T-cell (primary cell): Measurements from ENCODE around the gene EIF4G3. TPM values are rescaled to one million over a fixed set of nuclear protein-coding genes. Genes with fewer than 3 reads are reported as not detected.

Source experiments
- ATAC-seq, 4 experiments: fragments of 200-7000 bp in 3 of 4; fragments of 150-1000 bp in 1 of 4; cut with Tn5 transposase; replicated peaks in 1 of 4; 1 replicate in 3 of 4; 2 replicates in 1 of 4; pipeline ENCODE4 v1.10.0; 2021; ENCODE audit warnings: moderate library complexity in 3 of 4, mild to moderate bottlenecking in 2 of 4, moderate number of reproducible peaks in 1 of 4
- CTCF ChIA-PET, 2 donors: fragments of 300-600 bp; sonication (Branson Sonifier 250); formaldehyde crosslinking; loops; one replicate each; lab custom pipeline; 2022; ENCODE audit warnings: antibody characterized with exemption in 2 of 2; lab: Charles Lee
- POLR2A ChIA-PET, 2 donors: fragments of 300-600 bp; sonication (Branson Sonifier 250); formaldehyde crosslinking; loops; one replicate each; lab custom pipeline; 2022; ENCODE audit warnings: antibody characterized with exemption in 2 of 2; lab: Charles Lee
- DNase-seq, 35 experiments: peaks; one replicate each; pipeline versions ENCODE4 v3.0.0 to v3.0.0-alpha.2; 2013 to 2023
- H3K27ac ChIP-seq: one replicate; pipeline ENCODE4 v1.5.1; 2013; ENCODE audit warnings: low read length
- H3K27me3 ChIP-seq, 2 experiments: replicated peaks in 1 of 2; 1 replicate in 1 of 2; 2 replicates in 1 of 2; pipeline versions ENCODE4 v1.6.1 to v1.7.0; 2013; ENCODE audit warnings: low read length in 1 of 2, mixed read lengths in 1 of 2; ENCODE audit not compliant: control insufficient read depth in 2 of 2, insufficient read depth in 2 of 2; ENCODE audit errors: extremely low read depth in 1 of 2
- H3K36me3 ChIP-seq, 2 donors: 1 replicate in 1 of 2; 2 replicates in 1 of 2; pipeline versions ENCODE4 v1.6.1 to v1.7.0; 2013; ENCODE audit warnings: low read length in 1 of 2; ENCODE audit not compliant: control insufficient read depth in 2 of 2, insufficient read depth in 1 of 2; ENCODE audit errors: extremely low read depth in 1 of 2
- H3K4me1 ChIP-seq, 2 experiments: 1 replicate in 1 of 2; 2 replicates in 1 of 2; pipeline versions ENCODE4 v1.6.1 to v1.7.0; 2013; ENCODE audit warnings: low read length in 2 of 2, mixed read lengths in 1 of 2; ENCODE audit not compliant: insufficient read depth in 2 of 2, control insufficient read depth in 1 of 2; ENCODE audit errors: extremely low read depth in 1 of 2
- H3K4me3 ChIP-seq, 2 donors: 1 replicate in 1 of 2; 2 replicates in 1 of 2; pipeline versions ENCODE4 v1.5.1 to v1.7.0; 2013; ENCODE audit warnings: mild to moderate bottlenecking in 2 of 2, low read length in 1 of 2, moderate library complexity in 1 of 2; ENCODE audit not compliant: control insufficient read depth in 1 of 2; ENCODE audit errors: extremely low read depth in 1 of 2
- H3K9me3 ChIP-seq: 2 replicates; pipeline ENCODE4 v1.7.0; 2013
- H3K27ac Mint-ChIP-seq, 2 donors: one replicate each; pipeline ENCODE4 v1.8.0; 2020 to 2021; ENCODE audit warnings: mild to moderate bottlenecking in 2 of 2, mixed read lengths in 2 of 2
- H3K27me3 Mint-ChIP-seq, 2 donors: one replicate each; pipeline ENCODE4 v1.8.0; 2021 to 2022; ENCODE audit warnings: mixed read lengths in 2 of 2
- H3K36me3 Mint-ChIP-seq: one replicate; pipeline ENCODE4 v1.8.0; 2021; ENCODE audit warnings: mixed read lengths
- H3K4me1 Mint-ChIP-seq, 3 donors: one replicate each; pipeline ENCODE4 v1.8.0; 2020 to 2022; ENCODE audit warnings: mixed read lengths in 3 of 3, mild to moderate bottlenecking in 1 of 3
- H3K4me3 Mint-ChIP-seq, 3 donors: one replicate each; pipeline ENCODE4 v1.8.0; 2020 to 2022; ENCODE audit warnings: mild to moderate bottlenecking in 3 of 3, mixed read lengths in 3 of 3, moderate library complexity in 3 of 3
- H3K9me3 Mint-ChIP-seq, 3 donors: one replicate each; pipeline ENCODE4 v1.8.0; 2020 to 2022; ENCODE audit warnings: mixed read lengths in 3 of 3
- WGBS: methylation state at CpG from one replicate; pipeline ENCODE4 v1.1.5; 2013; ENCODE audit warnings: missing lambda C conversion rate; ENCODE audit not compliant: insufficient coverage; 5-methylcytosine and 5-hydroxymethylcytosine counted together
- total RNA-seq, 35 experiments: library from RNA in 6 of 35; stranded (reverse) in 6 of 35; fragments of 120-200 nt in 1 of 35; gene quantifications; one replicate each; pipeline versions ENCODE4 v1.2.1 to v1.2.4 and lab custom pipeline; 2013 to 2026

EIF4G3 gene
- total RNA-seq, 5 donors from 2014 or later (not counting 1 experiment from before 2014, with no cell fraction given): 16.8 to 34.1 (median 20.8) TPM

DNA sequence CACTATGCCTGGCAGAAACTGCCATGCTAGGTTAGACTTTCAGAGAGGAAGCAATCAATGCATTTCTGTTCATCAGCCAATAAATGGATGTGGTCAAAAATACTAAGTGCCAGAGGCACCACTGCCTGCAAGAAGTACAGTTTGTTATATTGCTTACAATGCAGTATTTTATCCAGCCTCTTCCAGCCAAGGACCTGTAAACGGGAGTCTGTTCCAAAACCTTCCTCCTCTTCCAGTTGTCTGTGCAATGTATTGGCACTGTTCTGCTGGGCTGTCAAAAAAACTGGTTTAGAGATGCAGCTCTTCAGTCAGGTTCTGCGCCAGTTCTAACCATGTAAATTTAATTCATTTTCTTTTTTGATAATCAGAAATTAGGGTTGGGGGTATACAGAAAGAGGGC, 175.7 kb downstream of the EIF4G3 start:
- DNase-seq (no peak), ATAC-seq (no peak)
- no peaks in the 10 kb centered on the region for H3K9me3 ChIP-seq
- no peak overlapping the region for H3K4me3 ChIP-seq
- Mint-ChIP-seq H3K4me3 (no peak overlapping the region), H3K27ac (no peak overlapping the region), H3K27me3 (no peaks in the 10 kb centered on the region), H3K4me1 (no peaks in the 10 kb centered on the region), H3K36me3 (peaks cover 23% of the 10 kb centered on the region), H3K9me3 (no peaks in the 10 kb centered on the region)
- H3K27ac ChIP-seq: no peak overlapping the region
- no peaks in the 10 kb centered on the region for H3K36me3 ChIP-seq
- H3K27me3 ChIP-seq: no peaks in the 10 kb centered on the region
- H3K4me1 ChIP-seq: no peaks in the 10 kb centered on the region
- ChIA-PET POLR2A (no interaction called here), CTCF (no interaction called here)
- WGBS: 100% methylated on average over 1 of the region's 2 CpGs

- no peak for DNase-seq
- H3K27ac Mint-ChIP-seq: no peak overlapping the region
- Histone ChIP-seq H3K36me3 (no peaks in the 10 kb centered on the region), H3K27ac (no peak overlapping the region), H3K4me1 (no peaks in the 10 kb centered on the region), H3K27me3 (no peaks in the 10 kb centered on the region), H3K9me3 (no peaks in the 10 kb centered on the region), H3K4me3 (no peak overlapping the region)
- no peaks in the 10 kb centered on the region for H3K4me1 Mint-ChIP-seq
- CTCF ChIA-PET: no interaction called here
- no peaks in the 10 kb centered on the region for H3K9me3 Mint-ChIP-seq
- H3K4me3 Mint-ChIP-seq: no peak overlapping the region
- ATAC-seq: no peak
- no CpG with 5 or more reads among the region's 2 CpGs for WGBS
- H3K36me3 Mint-ChIP-seq: peaks cover 23% of the 10 kb centered on the region
- POLR2A ChIA-PET: interaction anchor here in 1 of 2 donors (0.6 kb wide), 1 partner anchor 1510 kb away, joined by 3 read pairs; no protein-coding TSS in a partner anchor
- H3K27me3 Mint-ChIP-seq: no peaks in the 10 kb centered on the region
These were observed 176.5 kb downstream of the EIF4G3 start for GRCh38 chr1:21000245-21000594.

DNA sequence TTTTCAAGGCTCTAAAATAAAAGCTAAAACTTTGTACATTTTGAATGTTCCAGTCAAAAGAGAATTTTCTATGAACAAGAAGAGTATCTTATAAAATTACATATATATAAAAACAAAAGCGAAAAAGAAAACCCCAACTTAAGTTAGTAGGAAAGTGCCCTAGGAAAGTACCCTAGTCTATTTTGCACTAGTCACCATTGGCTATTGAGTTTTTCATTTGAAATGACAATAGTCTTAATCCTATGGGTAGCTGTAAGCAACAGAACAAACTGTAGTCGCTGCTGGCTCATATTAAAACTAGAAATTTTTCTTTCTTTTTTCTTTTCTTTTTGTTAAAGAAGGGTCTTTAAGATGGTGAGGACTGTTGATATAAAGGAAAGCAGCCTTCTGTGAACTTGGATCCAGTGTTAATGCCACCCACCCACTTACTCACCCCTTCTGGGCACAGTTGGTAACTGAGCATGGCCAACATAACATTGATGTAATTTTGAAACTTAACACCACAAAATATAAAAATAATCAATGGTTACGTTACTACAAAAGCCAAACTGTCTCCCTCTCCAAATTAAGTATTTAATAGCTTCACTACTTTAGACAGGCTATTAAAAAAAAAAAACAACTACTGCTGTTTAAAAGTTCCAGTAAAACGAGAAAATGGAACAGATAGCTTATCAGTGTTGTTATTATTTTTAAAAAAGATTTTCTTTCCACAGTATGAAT, 177.0 kb downstream of the EIF4G3 start:
- Histone ChIP-seq H3K4me1 (no peaks in the 10 kb centered on the region), H3K27ac (no peak overlapping the region), H3K9me3 (no peaks in the 10 kb centered on the region), H3K36me3 (no peaks in the 10 kb centered on the region), H3K4me3 (no peak overlapping the region), H3K27me3 (no peaks in the 10 kb centered on the region)
- ChIA-PET CTCF (interaction anchor here in 1 of 2 donors (0.6 kb wide), 1 partner anchor 14 kb away, joined by 3 read pairs; no protein-coding TSS in a partner anchor), POLR2A (interaction anchor here in 1 of 2 donors (0.6 kb wide), 1 partner anchor 1511 kb away, joined by 3 read pairs; no protein-coding TSS in a partner anchor)
- no peak for ATAC-seq
- Mint-ChIP-seq H3K27me3 (no peaks in the 10 kb centered on the region), H3K27ac (no peak overlapping the region), H3K4me3 (no peak overlapping the region), H3K4me1 (no peaks in the 10 kb centered on the region), H3K36me3 (peaks cover 23% of the 10 kb centered on the region), H3K9me3 (no peaks in the 10 kb centered on the region)
- no peak for DNase-seq
- no CpG with 5 or more reads among the region's 4 CpGs for WGBS

- H3K4me3 ChIP-seq: no peak overlapping the region
- Mint-ChIP-seq H3K27me3 (no peaks in the 10 kb centered on the region), H3K27ac (no peak overlapping the region), H3K4me1 (no peaks in the 10 kb centered on the region), H3K4me3 (no peak overlapping the region), H3K9me3 (no peaks in the 10 kb centered on the region), H3K36me3 (peaks cover 23% of the 10 kb centered on the region)
- H3K9me3 ChIP-seq: no peaks in the 10 kb centered on the region
- POLR2A ChIA-PET: no interaction called here
- DNase-seq (no peak), ATAC-seq (no peak)
- no peaks in the 10 kb centered on the region for H3K27me3 ChIP-seq
- H3K27ac ChIP-seq: no peak overlapping the region
- CTCF ChIA-PET: interaction anchor here in 1 of 2 donors (0.6 kb wide), 1 partner anchor 10 kb away, joined by 3 read pairs; no protein-coding TSS in a partner anchor
- H3K36me3 ChIP-seq: no peaks in the 10 kb centered on the region
- H3K4me1 ChIP-seq: no peaks in the 10 kb centered on the region
These were observed 177.9 kb downstream of the EIF4G3 start for GRCh38 chr1:20998826-20999225.

DNA sequence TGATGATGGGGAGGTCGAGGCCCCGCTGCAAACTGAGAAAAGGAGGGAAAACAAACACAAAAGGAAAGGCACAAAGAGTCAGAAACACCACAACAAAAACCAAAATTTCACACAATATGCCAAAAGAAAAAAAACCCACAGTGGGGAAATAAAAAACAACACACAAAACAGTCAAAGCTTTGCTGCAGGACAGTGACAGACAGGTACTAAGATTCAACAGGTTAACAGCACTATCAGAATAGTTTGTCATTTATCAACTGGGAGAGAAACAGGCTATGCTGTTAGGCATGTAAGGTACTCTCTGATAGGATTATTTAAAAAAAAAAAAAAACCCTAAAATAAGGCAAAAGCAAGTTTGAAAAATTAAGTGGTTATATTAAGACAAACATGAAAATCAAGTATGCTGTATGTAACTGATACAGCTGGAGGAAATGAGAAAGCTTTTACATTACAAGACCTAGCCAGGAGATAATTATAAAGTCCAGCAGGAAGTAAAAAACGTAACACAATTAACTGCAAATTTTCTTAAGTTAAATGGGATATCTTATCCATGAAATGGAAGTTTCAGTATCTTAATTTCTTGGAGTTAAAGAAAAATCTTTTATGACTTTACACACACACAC, 179.0 kb downstream of the EIF4G3 start:
- Mint-ChIP-seq H3K36me3 (peaks cover 23% of the 10 kb centered on the region), H3K27me3 (no peaks in the 10 kb centered on the region), H3K4me3 (no peak overlapping the region), H3K4me1 (peaks cover 0 to 5% (median 1%) of the 10 kb centered on the region in 3 donors), H3K27ac (no peak overlapping the region), H3K9me3 (no peaks in the 10 kb centered on the region)
- Histone ChIP-seq H3K36me3 (no peaks in the 10 kb centered on the region), H3K27me3 (no peaks in the 10 kb centered on the region), H3K27ac (no peak overlapping the region), H3K4me1 (no peaks in the 10 kb centered on the region), H3K4me3 (no peak overlapping the region), H3K9me3 (no peaks in the 10 kb centered on the region)
- ATAC-seq (no peak), DNase-seq (no peak)
- WGBS: no CpG with 5 or more reads among the region's 3 CpGs
- ChIA-PET POLR2A (no interaction called here), CTCF (interaction anchor here (0.6 to 0.7 kb wide), 2 partner anchors 243 to 1308 kb away, joined by 3 read pairs; no protein-coding TSS in a partner anchor)

GRCh38 chr1:20996554-20996953, 180.1 kb downstream of the EIF4G3 start:
- Histone ChIP-seq H3K4me1 (peaks cover 0 to 2% of the 10 kb centered on the region in 2 experiments), H3K27ac (no peak overlapping the region), H3K4me3 (no peak overlapping the region), H3K27me3 (no peaks in the 10 kb centered on the region), H3K9me3 (no peaks in the 10 kb centered on the region), H3K36me3 (no peaks in the 10 kb centered on the region)
- H3K36me3 Mint-ChIP-seq: peaks cover 18% of the 10 kb centered on the region
- ChIA-PET CTCF (no interaction called here), POLR2A (no interaction called here)
- H3K4me1 Mint-ChIP-seq: peaks cover 3 to 16% (median 9%) of the 10 kb centered on the region in 3 donors
- H3K4me3 Mint-ChIP-seq: no peak overlapping the region
- no peak for DNase-seq
- H3K27me3 Mint-ChIP-seq: no peaks in the 10 kb centered on the region
- no peak for ATAC-seq
- no peak overlapping the region for H3K27ac Mint-ChIP-seq
- no peaks in the 10 kb centered on the region for H3K9me3 Mint-ChIP-seq
